ENCODE data around the gene PNMA8C.

DNA sequence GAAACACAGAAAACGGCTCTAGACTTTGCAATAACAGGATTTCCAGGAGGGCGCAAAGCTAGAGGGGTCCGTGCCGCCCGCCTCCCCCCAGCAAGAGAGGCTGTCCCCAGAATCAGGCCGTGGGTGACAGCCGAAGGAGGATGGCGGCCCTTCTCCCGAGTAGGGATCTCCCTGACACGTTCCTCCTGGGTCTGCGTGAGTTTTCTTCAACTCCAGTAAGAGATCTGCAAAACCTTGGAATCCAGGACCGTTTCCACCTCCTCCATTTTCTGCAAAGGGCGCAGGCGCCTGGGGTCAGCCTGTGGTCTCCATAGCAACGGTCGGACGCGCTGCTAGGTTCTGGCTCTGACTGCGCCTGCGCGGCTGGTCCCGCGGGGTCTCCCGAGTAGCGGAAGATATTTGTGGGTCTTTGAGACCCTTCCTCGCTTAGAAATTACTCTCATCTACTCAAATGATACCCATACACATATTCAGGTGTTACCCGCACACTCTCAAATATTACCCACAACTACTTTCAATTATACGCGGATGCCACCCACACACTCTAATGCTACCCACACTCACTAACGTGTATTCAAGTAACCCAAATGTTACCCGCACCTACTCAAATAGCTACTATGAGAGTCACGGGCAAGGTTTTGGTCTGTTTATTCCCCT, 2.1 kb downstream of the PNMA8C start:
- no peak for TF ChIP-seq EZH2phosphoT487 (IDR thresholded peaks at IDR 0.05; ENCODE audit: low read depth)
- TF ChIP-seq, protein P1, sequence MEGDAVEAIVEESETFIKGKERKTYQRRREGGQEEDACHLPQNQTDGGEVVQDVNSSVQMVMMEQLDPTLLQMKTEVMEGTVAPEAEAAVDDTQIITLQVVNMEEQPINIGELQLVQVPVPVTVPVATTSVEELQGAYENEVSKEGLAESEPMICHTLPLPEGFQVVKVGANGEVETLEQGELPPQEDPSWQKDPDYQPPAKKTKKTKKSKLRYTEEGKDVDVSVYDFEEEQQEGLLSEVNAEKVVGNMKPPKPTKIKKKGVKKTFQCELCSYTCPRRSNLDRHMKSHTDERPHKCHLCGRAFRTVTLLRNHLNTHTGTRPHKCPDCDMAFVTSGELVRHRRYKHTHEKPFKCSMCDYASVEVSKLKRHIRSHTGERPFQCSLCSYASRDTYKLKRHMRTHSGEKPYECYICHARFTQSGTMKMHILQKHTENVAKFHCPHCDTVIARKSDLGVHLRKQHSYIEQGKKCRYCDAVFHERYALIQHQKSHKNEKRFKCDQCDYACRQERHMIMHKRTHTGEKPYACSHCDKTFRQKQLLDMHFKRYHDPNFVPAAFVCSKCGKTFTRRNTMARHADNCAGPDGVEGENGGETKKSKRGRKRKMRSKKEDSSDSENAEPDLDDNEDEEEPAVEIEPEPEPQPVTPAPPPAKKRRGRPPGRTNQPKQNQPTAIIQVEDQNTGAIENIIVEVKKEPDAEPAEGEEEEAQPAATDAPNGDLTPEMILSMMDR (IDR thresholded peaks at IDR 0.05; ENCODE audit: low read depth, low read length), result no peak

All from OCI-LY3 (cell line).